Embryonic facial prominence (tissue), 1 donor: ENCODE measurements around the gene PEAK3.

Experiments used
- DNase-seq: peaks from one replicate; pipeline ENCODE4 v3.0.0-alpha.2; 2016; ENCODE audit errors: extremely low spot score

PEAK3 gene

DNA sequence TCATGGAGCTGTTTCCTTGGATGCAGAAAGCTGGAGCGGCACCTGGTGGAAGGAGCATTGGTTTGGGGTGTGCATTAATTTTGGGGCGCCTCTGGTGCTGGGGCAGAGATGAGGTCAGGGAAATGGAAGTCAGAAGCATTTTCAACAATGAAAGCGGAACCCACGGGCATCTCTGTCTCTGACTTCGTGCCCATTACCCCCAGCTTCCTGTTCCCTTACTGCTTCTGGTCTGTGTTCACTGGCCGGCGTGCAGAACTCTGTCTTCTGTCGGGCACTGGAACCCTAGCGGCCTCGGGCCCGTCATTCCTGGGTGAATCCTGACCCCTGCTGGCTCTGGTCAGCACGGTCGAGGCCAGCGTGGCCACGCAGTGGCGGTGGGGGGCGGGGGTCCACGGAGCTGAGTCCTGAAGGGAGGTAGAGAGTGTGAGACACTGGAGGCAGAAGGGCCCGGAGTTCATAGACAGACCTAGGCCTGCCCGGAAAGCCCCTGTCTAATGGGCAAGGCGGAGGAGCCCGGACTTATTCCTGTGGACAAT, 33.9 kb upstream of the PEAK3 start:
- no peak for DNase-seq

DNA sequence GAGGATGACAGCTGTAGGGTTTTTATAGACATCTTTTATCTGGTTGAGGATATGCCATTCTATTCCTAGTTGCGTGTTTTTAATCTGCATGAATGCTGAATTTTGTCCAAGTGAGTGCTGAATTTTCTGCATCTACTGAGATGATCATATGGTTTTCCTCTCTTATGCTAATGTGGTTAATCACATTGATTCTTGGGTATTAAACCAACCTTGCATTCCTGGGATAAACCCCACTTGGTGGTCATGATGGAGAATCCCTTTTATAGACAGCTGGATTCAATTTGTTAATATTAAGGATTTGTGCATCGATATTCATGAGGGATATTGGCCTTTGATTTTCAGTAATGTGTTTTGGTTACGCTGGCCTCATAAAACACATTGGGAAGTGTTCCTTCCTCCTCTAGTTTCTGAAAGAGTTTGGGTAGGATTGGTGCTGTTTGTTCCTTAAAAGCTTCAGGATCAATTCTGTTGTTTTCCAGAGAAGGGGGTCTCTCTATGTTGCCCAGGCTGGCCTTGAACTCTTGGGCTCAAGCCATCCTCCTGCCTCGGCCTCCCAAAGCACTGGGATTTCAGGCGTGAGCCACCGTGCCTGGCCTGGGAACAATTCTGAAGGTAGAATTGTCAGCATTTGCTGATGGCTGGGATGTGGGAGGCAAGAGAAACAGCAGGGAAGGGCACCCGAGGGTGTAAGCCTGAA, 33.3 kb upstream of the PEAK3 start:
- DNase-seq, result no peak

GRCh38 chr19:2312820-2313501, 31.0 kb upstream of the PEAK3 start:
- no peak for DNase-seq

GRCh38 chr19:2311093-2311492, 29.1 kb upstream of the PEAK3 start:
- no peak for DNase-seq

DNA sequence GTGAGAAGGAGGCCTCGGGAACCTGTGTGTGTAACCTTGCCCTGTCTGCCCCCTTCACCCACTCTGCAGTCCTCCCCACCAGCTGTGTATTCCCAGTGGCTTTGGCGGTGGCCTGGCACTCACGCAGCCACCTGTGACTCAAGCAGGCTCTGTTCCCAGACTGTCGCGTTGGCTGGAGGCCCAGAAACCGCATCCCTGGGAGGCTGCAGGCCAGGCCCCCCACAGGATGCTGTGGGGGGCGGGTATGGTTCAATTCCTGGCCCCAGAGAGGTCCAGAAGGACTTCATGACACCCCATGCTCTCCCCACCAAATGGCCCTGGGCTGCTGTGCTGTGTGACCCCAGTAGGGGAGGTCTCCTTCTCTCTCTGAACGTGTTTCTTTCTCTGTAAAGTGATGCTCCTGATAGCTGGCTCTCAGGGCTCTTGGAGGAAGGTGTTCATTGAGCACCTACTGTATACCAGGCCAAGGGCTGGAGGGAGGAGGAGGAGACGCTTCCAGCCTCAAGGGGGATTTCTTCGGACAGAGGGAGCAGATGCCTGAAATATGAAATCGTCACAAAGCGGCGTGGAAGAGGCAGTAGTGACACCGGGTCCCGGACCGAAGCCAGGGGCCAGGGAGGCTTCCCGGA, 27.9 kb upstream of the PEAK3 start:
- no peak for DNase-seq

DNA sequence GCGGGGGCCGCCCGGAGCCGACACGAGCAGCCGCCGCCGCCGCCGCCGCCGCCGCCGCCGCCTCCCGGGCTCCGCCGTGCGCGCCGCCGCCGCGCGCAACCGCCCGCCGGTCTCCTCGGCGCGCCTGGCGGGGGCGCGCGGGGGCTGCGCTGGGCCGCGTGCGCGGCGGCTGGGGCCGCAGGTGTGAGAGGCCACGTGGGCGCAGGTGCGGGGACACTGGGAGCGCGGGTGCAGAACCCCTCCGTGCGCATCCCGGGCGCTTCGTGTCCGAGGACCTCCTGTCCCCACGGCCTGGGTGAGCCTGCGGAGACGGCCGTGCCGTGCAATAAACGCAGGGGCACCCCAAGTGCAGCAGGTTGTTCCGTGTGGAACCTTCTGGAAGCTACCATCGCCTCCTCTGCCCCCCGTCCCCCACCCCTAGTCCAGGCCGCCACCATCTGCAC, 26.2 kb upstream of the PEAK3 start, which contains the start of gene LINGO3:
Gene LINGO3, minus strand, starts transcription at position 41 of the 443 bp plus-strand sequence. CDS start 16,378 bp downstream, outside the sequence.
- no peak for DNase-seq

GRCh38 chr19:2307518-2308012, 25.6 kb upstream of the PEAK3 start:
- DNase-seq, result no peak

- no peak for DNase-seq
Measured at GRCh38 chr19:2306971-2307370, 25.0 kb upstream of the PEAK3 start.

GRCh38 chr19:2306281-2306806, 24.4 kb upstream of the PEAK3 start:
- no peak for DNase-seq

DNA sequence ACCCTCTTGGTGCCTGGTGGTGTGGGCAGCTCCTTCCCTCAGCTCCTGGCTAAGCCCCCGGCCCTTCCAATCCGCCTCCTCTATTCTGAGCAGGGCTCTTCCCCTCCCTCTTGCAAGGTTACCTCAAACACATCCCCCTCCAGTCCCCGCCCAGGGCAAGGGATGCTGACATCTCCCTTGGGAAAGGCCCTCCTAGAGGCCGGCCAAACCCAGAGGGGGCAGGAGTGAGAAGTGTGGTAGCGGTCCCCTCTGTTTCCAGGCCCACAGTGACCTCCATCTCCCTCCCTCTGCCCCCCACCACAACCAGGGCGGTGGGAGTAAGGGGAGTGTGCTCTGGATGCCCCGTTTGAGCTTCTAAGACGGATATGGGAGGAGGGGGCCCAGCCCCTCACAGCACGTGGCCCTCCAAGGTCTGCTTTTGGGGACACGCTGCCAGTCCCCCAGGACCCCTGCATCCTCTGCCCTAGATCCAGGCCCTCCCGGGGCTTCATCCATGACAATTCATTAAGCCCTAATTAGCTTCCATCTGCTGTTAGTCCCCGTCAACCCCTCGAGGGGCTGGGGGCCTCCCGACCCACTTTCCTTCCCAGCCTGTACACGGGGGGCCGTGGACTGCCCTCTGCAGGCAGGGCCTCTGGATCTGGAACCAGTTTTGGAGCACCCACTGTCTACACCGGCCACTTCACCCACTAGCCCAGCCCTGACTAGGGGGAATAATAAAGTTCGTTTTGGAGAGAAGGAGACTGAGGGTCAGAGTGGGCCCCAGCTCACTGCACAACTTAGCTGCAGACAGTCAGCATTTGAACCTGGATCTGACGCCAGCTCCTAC, 23.7 kb upstream of the PEAK3 start:
- no peak for DNase-seq

DNA sequence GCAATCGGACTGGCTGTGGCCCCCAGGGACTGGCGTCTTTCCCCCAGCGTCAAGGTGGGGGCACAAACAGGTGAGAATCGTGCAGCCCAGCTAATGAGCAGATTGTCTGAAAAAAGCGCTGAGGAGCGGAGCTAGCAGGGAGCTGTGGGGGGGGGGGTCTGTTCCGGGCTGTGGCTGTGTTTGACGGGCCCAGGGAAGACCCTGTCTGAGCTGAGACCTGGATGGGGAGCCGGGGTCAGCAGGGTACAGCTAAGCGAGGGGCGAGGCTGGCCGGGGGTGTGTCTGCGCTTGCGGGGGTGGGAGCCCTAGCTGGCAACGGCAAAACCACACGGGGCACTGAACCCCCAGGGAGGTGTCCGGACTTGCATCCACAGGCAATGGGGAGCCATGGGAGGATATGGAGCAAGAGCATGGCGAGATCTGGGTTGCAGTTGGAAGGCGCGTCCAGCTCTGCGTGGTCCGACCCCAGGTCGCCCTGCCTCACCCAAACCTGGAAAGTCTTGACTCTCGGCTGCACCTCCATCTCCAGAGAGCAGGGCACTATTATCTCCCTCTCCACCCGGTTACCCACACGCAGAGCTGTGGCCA, 21.3 kb upstream of the PEAK3 start:
- no peak for DNase-seq

GRCh38 chr19:2302319-2303210, 20.6 kb upstream of the PEAK3 start:
- no peak for DNase-seq

DNA sequence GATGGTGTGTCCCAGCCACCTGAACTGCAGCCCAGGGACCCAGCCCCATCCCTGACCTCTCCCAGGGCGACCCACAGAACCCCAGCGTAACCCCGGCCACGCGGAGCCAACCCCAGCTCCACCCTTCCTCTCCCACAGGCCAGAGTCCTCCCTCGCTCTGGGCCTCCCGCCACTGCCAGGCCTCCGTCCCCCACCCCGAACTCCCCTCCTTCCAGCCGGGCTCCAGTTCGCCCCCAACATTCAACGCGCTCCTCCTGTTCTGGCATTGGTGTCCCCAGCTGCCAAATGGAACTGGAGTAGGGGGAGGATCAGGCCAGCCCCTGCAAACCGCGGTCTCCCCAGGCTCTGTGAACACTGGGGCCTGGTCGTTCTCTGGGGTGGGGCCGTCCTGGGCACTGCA, 18.6 kb upstream of the PEAK3 start:
- DNase-seq, result no peak

GRCh38 chr19:2296141-2296540, 14.2 kb upstream of the PEAK3 start:
- no peak for DNase-seq

- no peak for DNase-seq
Measured at GRCh38 chr19:2294687-2295335, 12.8 kb upstream of the PEAK3 start.

DNA sequence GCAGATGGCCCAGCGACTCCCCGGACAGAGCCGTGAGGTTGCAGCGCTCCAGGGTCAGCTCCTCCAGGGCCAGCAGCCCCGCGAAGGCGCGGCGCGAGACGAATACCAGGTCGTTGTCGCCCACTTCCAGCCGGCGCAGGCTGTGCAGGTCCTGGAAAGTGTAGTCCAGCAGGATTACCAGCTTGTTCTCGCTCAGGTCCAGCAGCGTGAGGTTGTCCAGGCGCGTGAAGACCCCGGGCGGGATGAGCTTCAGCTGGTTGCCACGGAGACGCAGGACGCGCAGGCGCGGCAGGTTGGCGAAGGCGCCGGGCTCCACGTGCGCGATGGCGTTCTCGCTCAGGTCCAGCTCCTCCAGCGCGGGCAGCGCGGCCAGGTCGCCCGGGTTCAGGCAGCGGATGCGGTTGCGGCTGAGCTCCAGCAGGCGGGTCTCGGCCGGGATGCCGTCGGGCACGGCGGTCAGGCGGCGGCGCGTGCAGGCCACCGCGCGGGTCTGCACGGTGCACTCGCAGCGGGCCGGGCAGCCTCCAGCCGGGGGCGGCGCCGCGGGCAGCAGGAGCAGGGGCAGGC, 9.3 kb upstream of the PEAK3 start:
- no peak for DNase-seq

DNA sequence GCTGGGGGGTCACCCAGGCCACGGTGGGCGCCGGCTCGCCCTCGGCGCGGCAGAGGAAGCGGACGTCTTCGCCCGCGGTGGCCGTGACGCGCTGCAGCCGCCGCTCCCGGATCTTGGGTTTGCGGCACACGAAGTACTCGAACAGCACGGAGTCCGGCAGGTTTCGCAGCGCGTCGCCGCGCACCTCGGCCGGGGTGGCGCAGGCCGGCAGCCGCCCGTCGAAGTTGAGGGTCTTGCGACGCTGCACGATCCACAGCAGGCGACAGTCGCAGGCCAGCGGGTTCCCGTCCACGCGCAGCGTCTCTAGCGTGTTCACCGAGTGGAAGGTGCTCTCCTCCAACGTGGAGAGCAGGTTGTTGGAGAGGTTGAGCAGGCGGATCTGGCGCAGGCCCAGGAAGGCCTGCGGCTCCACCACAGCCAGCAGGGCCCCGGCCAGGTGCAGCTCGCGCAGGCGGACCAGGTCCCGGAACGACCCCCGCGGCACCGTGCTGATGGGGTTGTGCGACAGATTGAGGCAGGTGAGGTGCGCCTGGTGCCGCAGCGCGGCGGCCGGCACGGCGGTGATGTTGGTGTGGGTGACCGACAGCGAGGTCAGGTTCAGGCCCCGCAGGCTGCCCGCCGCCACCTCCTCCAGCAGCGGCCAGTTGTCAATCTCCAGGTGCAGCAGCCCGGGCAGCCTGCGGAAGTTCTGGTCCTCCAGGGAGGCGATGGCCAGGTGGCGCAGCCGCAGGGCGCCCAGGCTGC, 8.6 kb upstream of the PEAK3 start:
- no peak for DNase-seq

DNA sequence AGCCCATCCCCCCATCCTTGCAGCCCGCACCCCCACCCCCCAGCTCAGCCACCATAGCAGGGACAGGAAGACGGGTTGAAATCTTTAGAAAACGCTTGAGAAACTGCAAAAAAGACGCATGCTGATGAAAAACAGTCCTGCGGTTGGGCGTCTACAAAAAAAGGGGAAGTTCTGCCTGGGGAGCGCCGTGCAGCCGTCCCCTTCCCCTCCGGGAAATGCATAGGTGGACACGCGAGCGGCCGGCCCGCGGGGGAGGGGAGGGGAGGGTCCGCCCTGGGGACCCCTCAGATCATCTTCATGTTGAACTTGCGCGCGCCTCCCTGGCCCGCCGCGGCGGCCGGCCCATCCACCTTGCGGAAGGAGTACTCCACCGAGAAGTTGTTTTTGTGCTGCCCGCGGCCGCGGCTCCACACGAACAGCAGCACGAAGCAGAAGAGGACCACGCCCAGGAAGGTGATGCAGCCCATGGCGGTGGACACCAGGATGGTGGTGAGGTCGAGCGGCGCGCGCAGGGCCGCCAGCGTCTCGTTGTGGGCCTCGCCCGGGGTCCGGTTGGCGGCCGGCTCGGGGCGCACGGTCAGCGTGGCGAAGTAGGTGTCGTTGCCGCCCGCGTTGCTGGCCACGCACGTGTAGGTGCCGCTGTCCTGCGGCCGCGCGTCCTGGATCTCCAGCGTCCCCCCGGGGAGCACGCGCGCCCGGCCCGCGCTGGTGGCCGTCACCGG, 7.9 kb upstream of the PEAK3 start:
- no peak for DNase-seq
